Esophagus muscularis mucosa (tissue), 4 donors: ENCODE results near the gene ZFX.
"Not testable (repeated sequence)": the region's sequence is repeated elsewhere in the genome, so short reads cannot be mapped to it uniquely, and the experiment has no call there.

Source experiments
- CTCF ChIP-seq, 3 experiments: fragments of 200-600 bp in 2 of 3; fragments of 450-650 bp in 1 of 3; sonication (generic) in 2 of 3; IDR thresholded peaks; one replicate each; pipeline ENCODE4 v1.5.1; 2017 to 2019; ENCODE audit warnings: antibody characterized with exemption in 3 of 3, mild to moderate bottlenecking in 2 of 3, moderate library complexity in 1 of 3
- EP300 ChIP-seq: sonication (generic); formaldehyde crosslinking; IDR thresholded peaks from one replicate; pipeline ENCODE4 v1.6.1; 2017; ENCODE audit warnings: antibody characterized with exemption
- POLR2A ChIP-seq: fragments of 450-650 bp; IDR thresholded peaks from one replicate; pipeline ENCODE4 v1.6.1; 2017; ENCODE audit warnings: antibody characterized with exemption, moderate library complexity, mild to moderate bottlenecking, low read depth
- POLR2AphosphoS5 ChIP-seq, 2 donors: sonication (generic); formaldehyde crosslinking; IDR thresholded peaks; one replicate each; pipeline ENCODE4 v1.6.1; 2017; ENCODE audit warnings: antibody characterized with exemption in 2 of 2

GRCh38 chrX:24143982-24144381 is 5.5 kb upstream of the ZFX start:
- not testable (repeated sequence) for TF ChIP-seq CTCF (IDR thresholded peaks at IDR 0.05); POLR2A; EP300; POLR2AphosphoS5 (IDR thresholded peaks at IDR 0.05)
